Prostate gland (tissue), 2 donors: ENCODE results near the gene NCBP2L. TPM values are rescaled to one million over a fixed set of nuclear protein-coding genes. Genes with fewer than 3 reads are reported as not detected.
A peak's percentile ranks its signal among the peaks of the same experiment; 100 is the strongest.

Source experiments
- DNase-seq: peaks from one replicate; pipeline ENCODE4 v3.0.0-alpha.2; 2019; ENCODE audit warnings: low spot score
- H3K27ac ChIP-seq, 2 donors: fragments of 200-600 bp; sonication (generic); 2 replicates each; pipeline ENCODE4 v1.5.1; 2017 to 2019
- H3K27me3 ChIP-seq: fragments of 200-600 bp; sonication (generic); replicated peaks from 2 replicates; pipeline ENCODE4 v1.5.1; 2019; ENCODE audit not compliant: insufficient read depth
- H3K36me3 ChIP-seq, 2 donors: fragments of 200-600 bp; sonication (generic); 1 replicate in 1 of 2; 2 replicates in 1 of 2; pipeline versions ENCODE4 v1.5.1 to v1.8.1; 2017 to 2019
- H3K4me1 ChIP-seq: fragments of 200-600 bp; sonication (generic); replicated peaks from 2 replicates; pipeline ENCODE4 v1.5.1; 2019
- H3K4me3 ChIP-seq, 2 donors: fragments of 200-600 bp; sonication (generic); 2 replicates each; pipeline ENCODE4 v1.5.1; 2017 to 2019
- H3K9me3 ChIP-seq: fragments of 200-600 bp; sonication (generic); 2 replicates; pipeline ENCODE4 v1.5.1; 2017
- POLR2A ChIP-seq: fragments of 450-650 bp; IDR thresholded peaks from one replicate; pipeline ENCODE4 v1.6.1; 2016; ENCODE audit warnings: antibody characterized with exemption, mild to moderate bottlenecking
- POLR2AphosphoS5 ChIP-seq: sonication (generic); formaldehyde crosslinking; IDR thresholded peaks from one replicate; pipeline ENCODE4 v1.6.1; 2017; ENCODE audit warnings: antibody characterized with exemption
- WGBS: methylation state at CpG from one replicate; pipeline ENCODE4 v1.1.5; 2018; 5-methylcytosine and 5-hydroxymethylcytosine counted together
- intact Hi-C: fragments of 100-400 bp; cut with DNase I; formaldehyde crosslinking; loops from one replicate; pipeline ENCODE4 v1.14.2; 2022
- total RNA-seq, 2 donors: library from RNA; depleted of rRNA; stranded (reverse); fragments of >200 nt; gene quantifications; one replicate each; pipeline ENCODE4 v1.1.0, GENCODE V29; 2016
- TF ChIP-seq, protein P1 (sequence below), 4 experiments: fragments of 200-600 bp in 2 of 4; fragments of 450-650 bp in 2 of 4; sonication (generic) in 2 of 4; IDR thresholded peaks; 1 replicate in 3 of 4; 2 replicates in 1 of 4; pipeline ENCODE4 v1.5.1; 2016 to 2019; ENCODE audit warnings: antibody characterized with exemption in 4 of 4, mild to moderate bottlenecking in 2 of 4, moderate library complexity in 2 of 4

The NCBP2L gene
- total RNA-seq, 2 donors from 2014 or later = 1.2 TPM; not detected in 1

- no peaks in the 10 kb centered on the region for H3K4me1 ChIP-seq
- peak overlapping the region; percentile 46 to 51 for H3K4me3 ChIP-seq
- peak; percentile 12 for DNase-seq
- H3K36me3 ChIP-seq = no peaks in the 10 kb centered on the region
- intact Hi-C loops = no loop called here
- 1% methylated on average over 14 of the region's 100 CpGs for WGBS
- H3K27ac ChIP-seq = peak overlapping the region; percentile 90 to 91
- H3K27me3 ChIP-seq = no peaks in the 10 kb centered on the region
- no peaks in the 10 kb centered on the region for H3K9me3 ChIP-seq
- TF ChIP-seq, protein P1, sequence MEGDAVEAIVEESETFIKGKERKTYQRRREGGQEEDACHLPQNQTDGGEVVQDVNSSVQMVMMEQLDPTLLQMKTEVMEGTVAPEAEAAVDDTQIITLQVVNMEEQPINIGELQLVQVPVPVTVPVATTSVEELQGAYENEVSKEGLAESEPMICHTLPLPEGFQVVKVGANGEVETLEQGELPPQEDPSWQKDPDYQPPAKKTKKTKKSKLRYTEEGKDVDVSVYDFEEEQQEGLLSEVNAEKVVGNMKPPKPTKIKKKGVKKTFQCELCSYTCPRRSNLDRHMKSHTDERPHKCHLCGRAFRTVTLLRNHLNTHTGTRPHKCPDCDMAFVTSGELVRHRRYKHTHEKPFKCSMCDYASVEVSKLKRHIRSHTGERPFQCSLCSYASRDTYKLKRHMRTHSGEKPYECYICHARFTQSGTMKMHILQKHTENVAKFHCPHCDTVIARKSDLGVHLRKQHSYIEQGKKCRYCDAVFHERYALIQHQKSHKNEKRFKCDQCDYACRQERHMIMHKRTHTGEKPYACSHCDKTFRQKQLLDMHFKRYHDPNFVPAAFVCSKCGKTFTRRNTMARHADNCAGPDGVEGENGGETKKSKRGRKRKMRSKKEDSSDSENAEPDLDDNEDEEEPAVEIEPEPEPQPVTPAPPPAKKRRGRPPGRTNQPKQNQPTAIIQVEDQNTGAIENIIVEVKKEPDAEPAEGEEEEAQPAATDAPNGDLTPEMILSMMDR (IDR thresholded peaks at IDR 0.05) = no peak
- TF ChIP-seq POLR2AphosphoS5 = no peak
- no peak for TF ChIP-seq POLR2A
Measured at GRCh38 chrX:107826238-107827029, 48.9 kb downstream of the NCBP2L start.

DNA sequence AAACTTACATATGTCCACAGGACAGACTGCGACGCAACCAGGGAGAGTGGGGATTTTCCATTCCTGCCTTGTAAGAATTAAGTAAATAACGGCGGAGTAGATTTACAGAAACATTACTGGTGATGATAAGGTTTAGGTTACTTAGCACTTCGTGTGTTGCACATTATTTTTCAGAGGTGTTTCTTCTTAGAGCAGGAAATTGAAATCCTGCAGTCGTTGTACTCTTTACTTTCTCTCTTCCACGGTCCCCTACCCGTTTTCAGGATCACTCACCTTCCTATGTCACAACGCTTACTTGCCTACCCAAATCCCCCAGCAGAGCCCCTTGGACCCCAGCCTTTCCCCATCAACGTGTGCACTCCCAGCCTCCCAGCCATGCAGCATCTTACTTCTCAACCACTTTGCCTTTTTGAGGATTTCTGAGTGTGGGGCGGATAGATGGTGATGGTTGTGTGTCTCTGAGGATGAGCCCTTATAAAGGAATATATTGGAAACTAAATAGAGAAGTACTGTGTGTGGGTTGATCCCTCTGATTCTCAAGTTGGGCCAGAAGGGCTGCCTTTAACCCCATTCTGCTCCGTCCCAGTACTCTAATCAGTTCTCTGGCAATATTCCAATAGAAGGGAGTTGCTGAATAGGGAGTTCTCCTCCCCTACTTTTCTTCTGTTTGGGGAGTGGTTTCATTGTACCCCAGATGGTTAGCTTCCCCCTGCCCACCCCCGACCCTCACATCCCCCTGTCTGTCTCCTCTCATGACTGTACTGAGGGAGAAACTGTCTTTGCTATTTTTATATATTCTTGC lies 49.7 kb downstream of the NCBP2L start:
- intact Hi-C loops = no loop called here
- Histone ChIP-seq H3K27ac (peak overlapping the region; percentile 90 to 91), H3K9me3 (no peaks in the 10 kb centered on the region), H3K36me3 (no peaks in the 10 kb centered on the region), H3K27me3 (no peaks in the 10 kb centered on the region), H3K4me3 (peak overlapping the region; percentile 46 to 51), H3K4me1 (no peaks in the 10 kb centered on the region)
- no peak for TF ChIP-seq POLR2AphosphoS5
- TF ChIP-seq POLR2A = no peak
- TF ChIP-seq, protein P1 (IDR thresholded peaks at IDR 0.05) = no peak
- DNase-seq = peak; percentile 15
- 10% methylated on average over 13 of the region's 13 CpGs for WGBS

DNA sequence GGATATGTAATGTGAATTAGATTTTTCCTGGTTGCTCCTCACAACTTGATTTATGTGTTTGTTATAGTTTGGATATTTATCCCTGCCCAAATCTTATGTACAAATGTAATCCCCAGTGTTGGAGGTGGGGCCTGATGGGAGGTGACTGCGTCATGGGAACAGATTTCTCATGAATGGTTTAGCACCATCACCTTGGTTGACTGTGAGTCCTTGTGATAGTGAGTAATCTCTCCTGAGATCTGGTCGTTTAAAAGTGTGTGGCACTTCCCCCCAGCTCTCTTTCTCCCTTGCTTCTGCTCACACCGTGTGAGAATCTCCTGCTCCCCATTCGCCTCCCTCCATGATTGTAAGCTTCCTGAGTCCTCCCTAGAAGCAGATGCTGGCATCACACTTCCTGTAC lies 50.3 kb downstream of the NCBP2L start:
- no peak for TF ChIP-seq POLR2A
- no peak for TF ChIP-seq POLR2AphosphoS5
- TF ChIP-seq, protein P1 (IDR thresholded peaks at IDR 0.05) = no peak
- Histone ChIP-seq H3K4me1 (no peaks in the 10 kb centered on the region), H3K27me3 (no peaks in the 10 kb centered on the region), H3K36me3 (no peaks in the 10 kb centered on the region), H3K4me3 (no peak overlapping the region), H3K27ac (peak overlapping the region in 1 of 2 donors; percentile 91), H3K9me3 (no peaks in the 10 kb centered on the region)
- intact Hi-C loops = no loop called here
- no peak for DNase-seq
- 63% methylated on average over 4 of the region's 4 CpGs for WGBS

- DNase-seq = no peak
- H3K27ac ChIP-seq = no peak overlapping the region
- WGBS = 45% methylated on average over 1 of the region's 1 CpG
- H3K4me1 ChIP-seq = no peaks in the 10 kb centered on the region
- H3K4me3 ChIP-seq = no peak overlapping the region
- intact Hi-C loops = no loop called here
- H3K36me3 ChIP-seq = no peaks in the 10 kb centered on the region
- H3K27me3 ChIP-seq = no peaks in the 10 kb centered on the region
- no peak for TF ChIP-seq POLR2AphosphoS5
- TF ChIP-seq, protein P1 (IDR thresholded peaks at IDR 0.05) = no peak
- TF ChIP-seq POLR2A = no peak
- H3K9me3 ChIP-seq = no peaks in the 10 kb centered on the region
Measured at GRCh38 chrX:107829878-107830277, 52.3 kb downstream of the NCBP2L start.
